Brain microvascular endothelial cell (primary cell): Measurements from ENCODE around the gene PCBP3.
"Not testable (repeated sequence)": the region's sequence is repeated elsewhere in the genome, so short reads cannot be mapped to it uniquely, and the experiment has no call there.

Source experiments
- DNase-seq: peaks from one replicate; pipeline ENCODE4 v3.0.0-alpha.2; 2020
- H3K27ac ChIP-seq: fragments of 250-450 bp; sonication (Bioruptor Pico); 2 replicates; pipeline ENCODE4 v1.5.1; 2020; ENCODE audit warnings: mild to moderate bottlenecking, moderate library complexity
- H3K27me3 ChIP-seq: fragments of 250-450 bp; sonication (Bioruptor Pico); replicated peaks from 2 replicates; pipeline ENCODE4 v1.5.1; 2020; ENCODE audit warnings: mild to moderate bottlenecking
- H3K36me3 ChIP-seq: fragments of 250-450 bp; sonication (Bioruptor Pico); replicated peaks from 2 replicates; pipeline ENCODE4 v1.5.1; 2020; ENCODE audit warnings: mild to moderate bottlenecking
- H3K4me3 ChIP-seq: 2 replicates; pipeline ENCODE4 v1.5.1; 2011; ENCODE audit warnings: low read depth, mild to moderate bottlenecking, control low read depth, low read length, moderate library complexity
- in situ Hi-C: cut with HindIII; loops from 2 replicates; pipeline ENCODE4 v1.10.0; 2017; ENCODE audit warnings: low sequenced_read_pairs, low pct_ligation_motif_present
- TF ChIP-seq, protein P1 (sequence below): IDR thresholded peaks from 2 replicates; pipeline ENCODE4 v1.5.1; 2011; ENCODE audit warnings: low read depth, mild to moderate bottlenecking, moderate library complexity, low read length, control low read depth, inconsistent platforms; ENCODE audit errors: missing control alignments

The PCBP3 gene

DNA sequence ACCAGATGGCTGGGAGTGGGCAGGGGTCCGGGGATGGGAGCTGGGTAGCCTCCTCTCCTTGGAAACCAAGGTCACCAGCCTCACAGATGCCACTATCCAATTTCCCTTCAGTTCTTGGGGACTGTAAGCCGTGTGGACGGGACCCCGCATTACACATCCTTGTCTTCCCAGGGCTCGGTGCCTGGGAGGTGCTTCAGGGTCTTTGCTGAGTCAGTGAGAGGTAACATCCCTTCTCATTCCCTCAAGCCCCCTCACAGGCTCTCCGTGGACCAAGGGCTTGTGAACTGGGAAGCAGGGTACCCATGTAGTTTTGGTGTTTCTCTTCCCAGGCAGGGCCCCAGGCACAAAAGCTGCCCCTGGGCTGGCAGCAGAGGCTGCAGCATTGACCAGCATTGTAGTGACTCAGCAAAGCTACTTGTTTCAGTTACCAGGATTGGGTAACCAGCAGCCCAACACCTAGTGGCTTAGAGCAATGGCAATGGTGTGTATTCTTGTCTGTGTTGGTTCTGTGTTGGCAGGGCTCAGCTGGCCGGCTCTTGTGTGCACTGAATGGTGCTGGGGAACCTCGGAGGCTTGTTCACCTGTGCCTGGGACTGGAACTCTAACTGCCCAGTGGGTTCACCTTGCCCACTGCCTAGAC is 24.6 kb upstream of the PCBP3 start:
- Histone ChIP-seq H3K27me3 (no peaks in the 10 kb centered on the region), H3K27ac (peak overlapping the region; percentile 13), H3K4me3 (no peak overlapping the region), H3K36me3 (no peaks in the 10 kb centered on the region)
- in situ Hi-C loops = no loop called here
- TF ChIP-seq, protein P1, sequence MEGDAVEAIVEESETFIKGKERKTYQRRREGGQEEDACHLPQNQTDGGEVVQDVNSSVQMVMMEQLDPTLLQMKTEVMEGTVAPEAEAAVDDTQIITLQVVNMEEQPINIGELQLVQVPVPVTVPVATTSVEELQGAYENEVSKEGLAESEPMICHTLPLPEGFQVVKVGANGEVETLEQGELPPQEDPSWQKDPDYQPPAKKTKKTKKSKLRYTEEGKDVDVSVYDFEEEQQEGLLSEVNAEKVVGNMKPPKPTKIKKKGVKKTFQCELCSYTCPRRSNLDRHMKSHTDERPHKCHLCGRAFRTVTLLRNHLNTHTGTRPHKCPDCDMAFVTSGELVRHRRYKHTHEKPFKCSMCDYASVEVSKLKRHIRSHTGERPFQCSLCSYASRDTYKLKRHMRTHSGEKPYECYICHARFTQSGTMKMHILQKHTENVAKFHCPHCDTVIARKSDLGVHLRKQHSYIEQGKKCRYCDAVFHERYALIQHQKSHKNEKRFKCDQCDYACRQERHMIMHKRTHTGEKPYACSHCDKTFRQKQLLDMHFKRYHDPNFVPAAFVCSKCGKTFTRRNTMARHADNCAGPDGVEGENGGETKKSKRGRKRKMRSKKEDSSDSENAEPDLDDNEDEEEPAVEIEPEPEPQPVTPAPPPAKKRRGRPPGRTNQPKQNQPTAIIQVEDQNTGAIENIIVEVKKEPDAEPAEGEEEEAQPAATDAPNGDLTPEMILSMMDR = no peak
- no peak for DNase-seq

DNA sequence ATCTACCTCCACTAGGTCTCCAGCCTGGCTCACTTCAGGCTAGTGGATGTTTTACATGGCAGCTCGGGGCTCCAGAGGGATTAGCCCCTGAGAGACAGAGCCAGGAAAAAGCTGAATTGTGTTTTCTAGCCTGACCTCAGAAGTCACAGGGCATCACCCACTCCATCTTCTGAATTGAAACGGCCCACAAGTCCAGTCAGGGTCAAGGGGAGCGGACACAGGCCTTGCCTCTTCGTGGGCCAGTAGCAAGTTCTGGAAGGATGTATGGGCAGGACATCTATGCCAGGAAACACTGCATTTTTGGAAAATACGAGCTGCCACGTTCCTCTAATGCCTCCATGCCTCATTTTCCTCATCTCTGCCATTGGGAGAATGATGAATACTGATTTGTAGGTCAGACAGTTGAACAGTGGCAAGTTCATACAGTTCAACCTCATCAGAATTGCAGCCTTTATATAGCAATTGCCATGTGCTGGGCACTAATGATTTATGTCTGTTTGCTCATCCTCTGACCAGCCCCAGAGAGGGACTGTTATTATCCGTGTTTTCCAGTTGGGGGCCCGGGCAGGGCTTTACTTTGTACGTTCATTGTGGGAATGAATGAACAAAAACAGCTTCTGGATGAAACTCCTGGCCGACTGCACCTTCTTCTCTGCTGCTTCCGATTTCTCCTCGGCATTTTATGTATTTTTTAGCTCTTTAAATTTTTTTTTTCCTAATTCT is 23.2 kb upstream of the PCBP3 start:
- no peak for DNase-seq
- Histone ChIP-seq H3K27ac (no peak overlapping the region), H3K36me3 (no peaks in the 10 kb centered on the region), H3K4me3 (no peak overlapping the region), H3K27me3 (peaks cover 3% of the 10 kb centered on the region)
- in situ Hi-C loops = no loop called here
- TF ChIP-seq, protein P1 = no peak

DNA sequence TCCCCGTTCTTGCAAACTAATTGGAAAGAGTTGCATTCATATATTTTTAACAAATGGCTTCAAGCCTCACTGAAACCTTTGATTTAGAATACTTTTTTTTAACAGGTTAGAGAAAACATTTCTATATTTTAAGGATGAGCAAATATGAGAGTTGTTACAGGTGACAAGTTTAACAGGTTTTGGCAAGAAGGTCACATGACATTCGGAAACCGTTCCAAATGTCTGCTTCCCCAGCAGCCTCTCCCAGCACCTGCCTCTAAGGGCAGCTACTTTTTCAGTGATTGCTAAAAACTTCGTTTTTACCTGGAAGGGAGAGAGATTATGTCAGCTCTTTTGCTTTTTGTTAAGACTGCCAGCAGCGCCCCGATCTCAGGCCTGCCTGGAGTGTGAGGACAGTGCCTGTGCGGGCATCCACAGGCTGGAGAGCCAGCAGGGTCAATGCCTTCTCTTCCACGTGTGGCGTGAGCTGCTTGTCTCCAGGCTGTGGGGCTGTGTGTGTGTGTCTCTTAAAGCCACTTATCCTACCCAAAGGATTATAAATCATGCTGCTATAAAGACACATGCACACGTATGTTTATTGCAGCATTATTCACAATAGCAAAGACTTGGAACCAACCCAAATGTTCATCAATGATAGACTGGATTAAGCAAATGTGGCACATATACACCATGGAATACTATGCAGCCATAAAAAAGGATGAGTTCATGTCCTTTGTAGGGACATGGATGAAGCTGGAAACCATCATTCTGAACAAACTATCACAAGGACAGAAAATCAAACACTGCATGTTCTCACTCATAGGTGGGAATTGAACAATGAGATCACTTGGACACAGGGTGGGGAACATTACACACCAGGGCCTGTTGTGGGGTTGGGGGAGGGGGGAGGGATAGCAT is 21.8 kb upstream of the PCBP3 start:
- in situ Hi-C loops = not testable (repeated sequence)

DNA sequence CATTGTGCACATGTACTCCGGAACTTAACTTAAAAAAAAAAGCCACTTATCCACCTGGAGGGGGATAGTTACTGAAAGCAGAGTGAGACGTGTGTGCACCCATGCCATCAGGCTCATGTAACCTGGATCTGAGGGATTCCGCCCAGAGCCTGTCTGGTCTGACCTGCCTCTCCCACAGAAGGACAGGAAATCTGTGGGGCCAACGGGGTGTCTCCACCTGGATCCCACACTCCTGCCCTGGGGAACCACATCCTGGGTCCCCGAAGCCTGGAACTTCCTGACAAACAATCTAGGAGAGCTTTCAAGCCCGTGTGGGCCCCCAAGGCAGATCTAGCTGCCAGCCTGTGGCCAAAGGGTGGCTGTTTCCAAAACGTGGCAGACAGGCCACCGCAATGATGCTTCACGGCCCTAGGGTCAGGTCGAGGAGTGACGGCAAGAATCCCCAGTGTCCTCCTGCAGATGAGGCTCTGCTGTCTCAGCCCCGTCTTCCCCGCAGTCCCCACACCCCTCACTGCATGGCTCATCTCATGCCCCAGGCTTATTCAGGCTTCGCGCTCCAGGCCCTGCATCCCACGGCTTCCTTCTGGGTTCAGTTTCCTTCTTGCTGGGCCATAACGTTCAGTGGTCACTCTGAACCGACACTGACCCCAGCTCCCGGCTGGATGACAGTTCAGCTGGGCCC is 21.0 kb upstream of the PCBP3 start:
- peaks cover 3% of the 10 kb centered on the region for H3K27me3 ChIP-seq
- DNase-seq = no peak
- H3K27ac ChIP-seq = no peak overlapping the region
- in situ Hi-C loops = no loop called here
- TF ChIP-seq, protein P1 = no peak
- H3K4me3 ChIP-seq = no peak overlapping the region
- no peaks in the 10 kb centered on the region for H3K36me3 ChIP-seq

More for the DNA sequence above, 21.8 kb upstream of the PCBP3 start:
- H3K36me3 ChIP-seq, DNase-seq, H3K4me3 ChIP-seq, H3K27ac ChIP-seq, H3K27me3 ChIP-seq: not testable (repeated sequence)

DNA sequence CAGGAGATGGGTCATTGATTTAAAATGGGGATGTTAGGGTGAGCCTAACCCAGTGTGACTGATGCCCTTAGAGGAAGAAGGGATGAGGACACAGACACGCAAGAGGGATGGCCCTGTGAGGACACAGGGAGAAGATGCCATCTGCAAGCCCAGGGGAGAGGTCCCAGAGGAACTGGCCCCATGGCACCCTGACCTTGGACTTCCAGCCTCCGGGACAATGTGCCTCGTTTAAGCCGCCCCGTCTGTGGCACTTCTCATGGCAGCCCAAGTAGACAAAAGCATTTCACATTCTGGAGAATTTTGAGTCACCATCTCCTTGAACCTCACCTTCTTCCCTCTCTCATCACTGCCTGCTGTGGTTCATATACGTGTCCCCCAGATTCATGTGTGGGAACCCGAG is 20.1 kb upstream of the PCBP3 start:
- in situ Hi-C loops = no loop called here
- H3K4me3 ChIP-seq = no peak overlapping the region
- TF ChIP-seq, protein P1 = no peak

DNA sequence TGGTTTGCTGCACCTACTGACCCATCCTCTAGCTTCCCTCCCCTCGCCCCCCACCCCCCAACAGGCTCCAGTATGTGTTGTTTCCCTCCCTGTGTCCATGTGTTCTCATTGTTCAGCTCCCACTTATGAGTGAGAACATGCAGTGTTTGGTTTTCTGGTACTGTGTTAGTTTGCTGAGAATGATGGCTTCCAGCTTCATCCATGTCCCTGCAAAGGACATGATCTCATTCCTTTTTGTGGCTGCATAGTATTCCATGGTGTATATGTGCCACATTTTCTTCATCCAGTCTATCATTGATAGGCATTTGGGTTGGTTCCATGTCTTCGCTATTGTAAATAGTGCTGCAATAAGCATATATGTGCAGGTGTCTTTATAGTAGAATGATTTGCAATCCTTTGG is 17.4 kb upstream of the PCBP3 start:
- DNase-seq, H3K4me3 ChIP-seq, H3K27me3 ChIP-seq, H3K27ac ChIP-seq, H3K36me3 ChIP-seq, in situ Hi-C loops: not testable (repeated sequence)

More for the DNA sequence above, 20.1 kb upstream of the PCBP3 start:
- Histone ChIP-seq H3K27me3 (peaks cover 3% of the 10 kb centered on the region), H3K36me3 (no peaks in the 10 kb centered on the region), H3K27ac (no peak overlapping the region)
- no peak for DNase-seq
